IMR-90 (cell line): Measurements from ENCODE around the gene GYPB. TPM values are rescaled to one million over a fixed set of nuclear protein-coding genes. Genes with fewer than 3 reads are reported as not detected.
"Not testable (repeated sequence)": the region's sequence is repeated elsewhere in the genome, so short reads cannot be mapped to it uniquely, and the experiment has no call there.

Source experiments
- ATAC-seq: fragments of 200-7000 bp; cut with Tn5 transposase; 2 replicates; pipeline ENCODE4 v1.9.1; 2020; ENCODE audit warnings: low read depth, mild to moderate bottlenecking, moderate library complexity
- BruUV-seq: library from RNA; stranded (reverse); fragments of 400-500 nt; replicated peaks from 2 replicates; lab custom pipeline; 2021; lab: Mats Ljungman, UMichigan
- CTCF ChIA-PET: fragments of 300-600 bp; formaldehyde crosslinking; extraction: SDS; loops from one replicate; lab custom pipeline; 2021; ENCODE audit warnings: antibody characterized with exemption; lab: Yijun Ruan, JAX
- POLR2A ChIA-PET: fragments of 300-600 bp; sonication (Branson Sonifier 250); formaldehyde crosslinking; loops from one replicate; lab custom pipeline; 2022; ENCODE audit warnings: antibody characterized with exemption; ENCODE audit not compliant: unreplicated experiment; lab: Charles Lee
- DNase-seq: peaks from one replicate; pipeline ENCODE4 v3.0.0; 2013
- H2AFZ ChIP-seq: replicated peaks from 2 replicates; pipeline ENCODE3; 2013; ENCODE audit warnings: low read length, mild to moderate bottlenecking; ENCODE audit not compliant: poor library complexity
- H2AK5ac ChIP-seq: 2 replicates; pipeline ENCODE4 v1.6.1; 2013; ENCODE audit warnings: low read depth, low read length, inconsistent platforms
- H2AK9ac ChIP-seq: replicated peaks from 2 replicates; pipeline ENCODE3; 2013; ENCODE audit warnings: mild to moderate bottlenecking, low read depth, low read length, moderate library complexity; ENCODE audit not compliant: poor library complexity
- H2BK120ac ChIP-seq: 2 replicates; pipeline ENCODE4 v1.6.1; 2013; ENCODE audit warnings: low read depth, low read length, inconsistent platforms
- H2BK15ac ChIP-seq: 3 replicates; pipeline ENCODE4 v1.6.1; 2013; ENCODE audit warnings: low read depth, low read length, inconsistent platforms
- H2BK20ac ChIP-seq: 2 replicates; pipeline ENCODE4 v1.6.1; 2013; ENCODE audit warnings: low read depth, mild to moderate bottlenecking, inconsistent platforms, low read length, moderate library complexity
- H2BK5ac ChIP-seq: 2 replicates; pipeline ENCODE4 v1.6.1; 2013; ENCODE audit warnings: mild to moderate bottlenecking, low read depth, low read length, inconsistent platforms; ENCODE audit not compliant: poor library complexity, severe bottlenecking
- H3K14ac ChIP-seq: replicated peaks from 2 replicates; pipeline ENCODE4 v1.6.1; 2013; ENCODE audit warnings: low read depth, low read length, inconsistent platforms
- H3K18ac ChIP-seq: 2 replicates; pipeline ENCODE4 v1.6.1; 2013; ENCODE audit warnings: low read depth, low read length, control low read depth
- H3K23ac ChIP-seq: 2 replicates; pipeline ENCODE4 v1.6.1; 2013; ENCODE audit warnings: low read depth, low read length, inconsistent platforms
- H3K27ac ChIP-seq: 2 replicates; pipeline ENCODE4 v1.5.1; 2013; ENCODE audit warnings: mild to moderate bottlenecking, control low read depth, low read length; ENCODE audit not compliant: insufficient read depth
- H3K27me3 ChIP-seq: 2 replicates; pipeline ENCODE4 v1.6.1; 2013; ENCODE audit warnings: low read length; ENCODE audit not compliant: control insufficient read depth, insufficient read depth
- H3K36me3 ChIP-seq: 2 replicates; pipeline ENCODE4 v1.6.1; 2013; ENCODE audit warnings: low read length, mixed read lengths; ENCODE audit not compliant: control insufficient read depth, insufficient read depth
- H3K4ac ChIP-seq: 2 replicates; pipeline ENCODE4 v1.6.1; 2013; ENCODE audit warnings: low read depth, low read length, inconsistent platforms
- H3K4me1 ChIP-seq: 2 replicates; pipeline ENCODE4 v1.6.1; 2013; ENCODE audit warnings: low read length, mixed read lengths; ENCODE audit not compliant: control insufficient read depth, insufficient read depth
- H3K4me2 ChIP-seq: 2 replicates; pipeline ENCODE4 v1.6.1; 2013; ENCODE audit warnings: low read depth, mild to moderate bottlenecking, control low read depth, low read length, moderate library complexity
- H3K4me3 ChIP-seq: 2 replicates; pipeline ENCODE4 v1.5.1; 2013; ENCODE audit warnings: low read depth, mild to moderate bottlenecking, control low read depth, low read length, moderate library complexity; ENCODE audit not compliant: insufficient read depth
- H3K56ac ChIP-seq: 2 replicates; pipeline ENCODE4 v1.6.1; 2013; ENCODE audit warnings: low read length, inconsistent platforms; ENCODE audit not compliant: insufficient read depth; ENCODE audit errors: extremely low read depth
- H3K79me1 ChIP-seq, 2 experiments: 2 replicates each; pipeline ENCODE4 v1.6.1; 2013; ENCODE audit warnings: low read length in 2 of 2, inconsistent platforms in 1 of 2, low read depth in 1 of 2
- H3K9ac ChIP-seq: 2 replicates; pipeline ENCODE4 v1.6.1; 2013; ENCODE audit warnings: low read depth, low read length, control low read depth
- H3K9me1 ChIP-seq: 2 replicates; pipeline ENCODE4 v1.6.1; 2013; ENCODE audit warnings: low read length, inconsistent platforms; ENCODE audit not compliant: insufficient read depth
- H3K9me3 ChIP-seq: 2 replicates; pipeline ENCODE4 v1.6.1; 2013; ENCODE audit warnings: low read length; ENCODE audit not compliant: control insufficient read depth, insufficient read depth
- H4K20me1 ChIP-seq: 2 replicates; pipeline ENCODE4 v1.6.1; 2013; ENCODE audit warnings: low read length, inconsistent platforms; ENCODE audit not compliant: insufficient read depth
- H4K5ac ChIP-seq: 2 replicates; pipeline ENCODE4 v1.6.1; 2013; ENCODE audit warnings: mild to moderate bottlenecking, low read depth, low read length, control low read depth
- H4K8ac ChIP-seq, 2 experiments: 2 replicates each; pipeline ENCODE4 v1.6.1; 2013; ENCODE audit warnings: low read depth in 2 of 2, low read length in 2 of 2, control low read depth in 1 of 2, inconsistent platforms in 1 of 2
- H4K91ac ChIP-seq: 2 replicates; pipeline ENCODE4 v1.6.1; 2013; ENCODE audit warnings: low read depth, low read length, inconsistent platforms; ENCODE audit not compliant: insufficient read depth
- WGBS, 2 experiments: methylation state at CpG; one replicate each; pipeline versions ENCODE4 v1.1.5 to v1.1.7; 2013; ENCODE audit warnings: missing lambda C conversion rate in 2 of 2; ENCODE audit not compliant: insufficient read length in 1 of 2; ENCODE audit errors: extremely low coverage in 2 of 2; 5-methylcytosine and 5-hydroxymethylcytosine counted together
- dilution Hi-C: fragments of 300-500 bp; cut with HindIII; formaldehyde crosslinking; loops from one replicate; pipeline ENCODE4 v1.14.3; 2018; ENCODE audit warnings: low sequenced_read_pairs; ENCODE audit not compliant: unreplicated experiment
- in situ Hi-C: fragments of 300-500 bp; cut with MboI; formaldehyde crosslinking; loops from 3 replicates; pipeline ENCODE4 v1.14.3; 2019; ENCODE audit warnings: low sequenced_read_pairs, inconsistent platforms, mixed read lengths
- intact Hi-C: fragments of 100-400 bp; cut with micrococcal nuclease; formaldehyde crosslinking; loops from 2 replicates; pipeline ENCODE4 v1.10.0; 2022
- polyA plus RNA-seq, 3 experiments: library from polyadenylated mRNA; depleted of rRNA; stranded (reverse); fragments of >200 nt; gene quantifications; 2 replicates each; pipeline ENCODE4 v1.2.3, GENCODE V29; 2012; ENCODE audit warnings: low replicate concordance in 1 of 3
- total RNA-seq: library from RNA; depleted of rRNA; stranded (reverse); fragments of >200 nt; gene quantifications from 2 replicates; pipeline ENCODE4 v1.2.3, GENCODE V29; 2012

Gene GYPB
- total and polyA plus RNA-seq, 2 of the 4 experiments (the other 2 are of a cell fraction), result not detected

GRCh38 chr4:143975527-143975926, 43.7 kb downstream of the GYPB start:
- H3K4me1 ChIP-seq, H3K27ac ChIP-seq, H3K9me3 ChIP-seq, H2BK20ac ChIP-seq, H3K18ac ChIP-seq, DNase-seq, H2BK120ac ChIP-seq, H4K20me1 ChIP-seq, H3K14ac ChIP-seq, H3K9ac ChIP-seq, ATAC-seq, dilution Hi-C loops, H3K36me3 ChIP-seq, H3K9me1 ChIP-seq, H2AK5ac ChIP-seq, H3K4me2 ChIP-seq, CTCF ChIA-PET, H2AK9ac ChIP-seq, in situ Hi-C loops, H2BK5ac ChIP-seq, H4K8ac ChIP-seq, H3K27me3 ChIP-seq, H3K79me1 ChIP-seq, BruUV-seq, H2AFZ ChIP-seq, H4K91ac ChIP-seq, POLR2A ChIA-PET, intact Hi-C loops, H3K4ac ChIP-seq, H3K56ac ChIP-seq, H2BK15ac ChIP-seq, H3K23ac ChIP-seq, H4K5ac ChIP-seq, H3K4me3 ChIP-seq: not testable (repeated sequence)

- H2BK120ac ChIP-seq, H3K27ac ChIP-seq, BruUV-seq, H3K4ac ChIP-seq, H3K4me3 ChIP-seq, H3K9me3 ChIP-seq, H3K36me3 ChIP-seq, ATAC-seq, H2BK15ac ChIP-seq, DNase-seq, CTCF ChIA-PET, H4K20me1 ChIP-seq, POLR2A ChIA-PET, H3K14ac ChIP-seq, dilution Hi-C loops, H3K23ac ChIP-seq, H4K5ac ChIP-seq, in situ Hi-C loops, H3K18ac ChIP-seq, H3K9ac ChIP-seq, H4K8ac ChIP-seq, H2AFZ ChIP-seq, H4K91ac ChIP-seq, H3K9me1 ChIP-seq, H3K4me1 ChIP-seq, H3K79me1 ChIP-seq, H3K27me3 ChIP-seq, H2BK20ac ChIP-seq, H3K56ac ChIP-seq, H2AK9ac ChIP-seq, H2AK5ac ChIP-seq, H3K4me2 ChIP-seq, H2BK5ac ChIP-seq, intact Hi-C loops: not testable (repeated sequence)
- no CpG with 5 or more reads among the region's 4 CpGs for WGBS, 2 experiments
These were observed 45.2 kb downstream of the GYPB start for GRCh38 chr4:143974021-143974420.
